ENCODE measurements around the gene S100A9. TPM values are rescaled to one million over a fixed set of nuclear protein-coding genes. Genes with fewer than 3 reads are reported as not detected.
A peak's percentile ranks its signal among the peaks of the same experiment; 100 is the strongest.

S100A9 gene
- total RNA-seq, 8 experiments from 2014 or later, result 0.71 TPM; not detected in 7

GRCh38 chr1:153347856-153348255 is 9.8 kb upstream of the S100A9 start:
- Histone ChIP-seq H3K4me3 (no peak overlapping the region), H3K4me1 (replicated peaks in 1 of 2) (peaks cover 0 to 15% of the 10 kb centered on the region in 2 donors), H3K27ac (no peak overlapping the region)
- in situ Hi-C loops (cut with MboI; ENCODE audit: low pct_unique_long_range_greater_than_20kb in 2 of 9, low sequenced_read_pairs in 9 of 9, unreplicated experiment in 9 of 9), result no loop called here
- 29 to 100% (median 55%) methylated on average over 2 to 4 of the region's 7 CpGs; no CpG with 5 or more reads in 4 of the 10 experiments for WGBS, 10 experiments
- no peak for ATAC-seq (replicated peaks in 6 of 8)

- 18 to 58% (median 47%) methylated on average over 2 to 7 of the region's 10 CpGs; no CpG with 5 or more reads in 3 of the 10 experiments for WGBS, 10 experiments
- Histone ChIP-seq H3K27ac (no peak within 1 kb of the TSS), H3K4me1 (replicated peaks in 1 of 2) (peaks cover 0 to 6% of the 10 kb centered on the region in 2 donors), H3K4me3 (no peak within 1 kb of the TSS)
- ATAC-seq (replicated peaks in 6 of 8), result peak in 3 of 8 experiments; percentile 23 to 51 (median 30)
- in situ Hi-C loops (cut with MboI; ENCODE audit: low pct_unique_long_range_greater_than_20kb in 2 of 9, low sequenced_read_pairs in 9 of 9, unreplicated experiment in 9 of 9), result no loop called here
Measured at GRCh38 chr1:153348511-153349362, 8.9 kb upstream of the S100A9 start, which contains the start of gene PGLYRP4. Gene PGLYRP4, minus strand, starts transcription at chr1:153348841. Its CDS starts 909 bp downstream, at chr1:153347932.

- no peaks in the 10 kb centered on the region for H3K4me1 ChIP-seq (replicated peaks in 1 of 2)
- H3K27ac ChIP-seq, result no peak overlapping the region
- H3K4me3 ChIP-seq, result no peak overlapping the region
- peak in 1 of 8 experiments; percentile 37 for ATAC-seq (replicated peaks in 6 of 8)
- in situ Hi-C loops (cut with MboI; ENCODE audit: low pct_unique_long_range_greater_than_20kb in 2 of 9, low sequenced_read_pairs in 9 of 9, unreplicated experiment in 9 of 9), result loop anchor here in 4 of 9 experiments (10.0 to 25.0 kb wide), 3 partner anchors 138 to 638 kb away; partner anchors contain the start of genes JTB (in 1 of the 4), RAB13 (in 1 of the 4) and RPS27 (in 1 of the 4)
- 0 to 100% (median 58%) methylated on average over 1 to 14 of the region's 17 CpGs for WGBS, 10 experiments
Measured at GRCh38 chr1:153349363-153350320, 8.0 kb upstream of the S100A9 start.

DNA sequence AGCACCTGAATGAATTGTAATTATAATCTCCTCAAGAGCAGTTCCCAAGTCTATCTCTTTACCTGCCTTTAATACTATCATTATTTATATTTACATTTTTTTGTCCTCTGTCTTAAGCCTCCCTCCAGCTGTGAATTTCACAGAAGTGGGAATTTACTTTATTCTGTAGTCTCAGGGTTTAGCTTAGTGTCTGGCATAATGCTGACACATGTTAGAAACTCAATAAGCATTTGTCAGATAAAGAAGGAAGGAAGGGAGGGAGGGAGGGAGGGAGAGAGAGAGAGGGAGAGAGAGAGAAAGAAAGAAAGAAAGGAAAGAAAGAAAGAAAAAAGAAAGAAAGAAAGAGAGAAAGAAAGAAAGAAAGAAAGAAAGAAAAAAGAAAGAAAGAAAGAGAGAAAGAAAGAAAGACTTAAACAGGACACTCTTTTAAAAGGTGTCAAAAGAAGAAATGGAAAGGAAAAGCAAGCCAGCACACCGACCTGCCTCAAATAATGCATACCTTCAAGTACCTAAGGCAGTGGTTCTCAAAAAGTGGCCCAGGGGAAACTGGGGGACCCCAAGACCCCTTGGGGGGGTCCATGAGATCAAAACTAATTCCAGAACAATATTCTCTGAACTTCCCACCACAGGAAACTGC is 7.2 kb upstream of the S100A9 start:
- 6 to 60% (median 17%) methylated on average over 1 of the region's 1 CpG; no CpG with 5 or more reads in 4 of the 10 experiments for WGBS, 10 experiments
- no peak overlapping the region for H3K27ac ChIP-seq
- in situ Hi-C loops (cut with MboI; ENCODE audit: low pct_unique_long_range_greater_than_20kb in 2 of 9, low sequenced_read_pairs in 9 of 9, unreplicated experiment in 9 of 9), result loop anchor here in 4 of 9 experiments (10.0 to 25.0 kb wide), 3 partner anchors 137 to 637 kb away; partner anchors contain the start of genes JTB (in 1 of the 4), RAB13 (in 1 of the 4) and RPS27 (in 1 of the 4)
- ATAC-seq (replicated peaks in 6 of 8), result no peak
- no peak overlapping the region for H3K4me3 ChIP-seq
- no peaks in the 10 kb centered on the region for H3K4me1 ChIP-seq (replicated peaks in 1 of 2)

DNA sequence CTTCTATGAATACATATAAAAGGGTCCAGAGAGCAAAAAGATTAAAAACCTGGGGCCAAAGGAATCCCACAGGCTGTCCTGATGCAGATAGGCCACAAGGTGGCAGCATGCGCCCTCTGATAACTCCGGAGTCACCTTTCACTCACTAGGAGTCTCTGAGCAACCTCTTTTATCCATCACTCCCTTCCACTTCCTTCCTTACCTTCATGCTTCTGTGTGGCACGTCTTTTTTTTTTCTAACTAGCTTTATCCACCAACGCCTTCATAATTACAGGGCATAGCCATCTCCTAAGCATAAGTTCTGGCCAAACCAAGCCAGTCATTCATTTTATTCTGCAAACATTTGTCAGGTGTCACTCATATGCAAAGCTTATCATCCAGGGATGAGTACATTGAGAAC is 5.1 kb upstream of the S100A9 start:
- peak; percentile 59 to 91 (median 78) for ATAC-seq (replicated peaks in 6 of 8)
- in situ Hi-C loops (cut with MboI; ENCODE audit: low pct_unique_long_range_greater_than_20kb in 2 of 9, low sequenced_read_pairs in 9 of 9, unreplicated experiment in 9 of 9), result loop anchor here in 4 of 9 experiments (10.0 to 25.0 kb wide), 3 partner anchors 135 to 635 kb away; partner anchors contain the start of genes JTB (in 1 of the 4), RAB13 (in 1 of the 4) and RPS27 (in 1 of the 4)
- no peak overlapping the region for H3K4me3 ChIP-seq
- 0% methylated on average over 1 to 4 of the region's 4 CpGs for WGBS, 10 experiments
- no peak overlapping the region for H3K27ac ChIP-seq
- no peaks in the 10 kb centered on the region for H3K4me1 ChIP-seq (replicated peaks in 1 of 2)

DNA sequence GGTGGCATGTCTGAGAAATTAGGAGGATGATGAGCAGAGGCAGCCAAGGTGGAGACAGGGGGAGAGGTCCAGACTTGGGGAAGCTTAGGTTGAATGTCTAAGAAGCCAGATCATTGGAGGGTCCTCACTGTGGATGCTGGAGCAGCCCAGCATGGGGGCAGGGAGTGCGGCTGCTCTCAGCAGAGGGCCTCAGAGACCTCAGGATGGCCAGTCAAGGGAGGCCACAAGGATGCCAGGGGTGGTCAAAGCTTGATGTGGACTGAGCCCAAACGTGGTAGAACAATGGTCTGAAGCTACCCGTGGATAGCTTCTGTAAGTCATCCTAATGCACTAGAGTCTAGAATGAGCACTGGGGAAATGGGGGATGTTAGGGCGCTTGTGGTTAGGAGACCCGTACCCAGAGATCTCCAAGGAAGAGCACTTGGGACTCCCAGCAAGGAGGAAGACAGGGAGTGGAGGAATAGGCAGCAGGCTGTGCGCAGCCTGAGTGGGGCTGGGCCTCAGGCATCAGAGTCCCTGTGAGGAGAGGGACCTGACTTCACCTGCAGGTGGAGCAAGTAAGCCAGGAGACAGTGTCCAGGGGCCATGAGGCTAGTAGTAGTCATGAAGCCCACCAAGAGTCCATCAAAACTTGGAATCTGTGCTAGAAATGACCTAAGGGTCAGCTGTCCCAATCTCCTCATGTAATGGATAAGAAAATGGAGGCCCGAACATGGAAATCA is 4.3 kb upstream of the S100A9 start:
- in situ Hi-C loops (cut with MboI; ENCODE audit: low pct_unique_long_range_greater_than_20kb in 2 of 9, low sequenced_read_pairs in 9 of 9, unreplicated experiment in 9 of 9), result loop anchor here in 4 of 9 experiments (10.0 to 25.0 kb wide), 3 partner anchors 134 to 634 kb away; partner anchors contain the start of genes JTB (in 1 of the 4), RAB13 (in 1 of the 4) and RPS27 (in 1 of the 4)
- no peak overlapping the region for H3K27ac ChIP-seq
- WGBS, 10 experiments, result 23 to 90% (median 77%) methylated on average over 1 to 5 of the region's 7 CpGs; no CpG with 5 or more reads in 1 of the 10 experiments
- H3K4me3 ChIP-seq, result no peak overlapping the region
- no peaks in the 10 kb centered on the region for H3K4me1 ChIP-seq (replicated peaks in 1 of 2)
- ATAC-seq (replicated peaks in 6 of 8), result peak in 3 of 8 experiments; percentile 27 to 59 (median 42)

DNA sequence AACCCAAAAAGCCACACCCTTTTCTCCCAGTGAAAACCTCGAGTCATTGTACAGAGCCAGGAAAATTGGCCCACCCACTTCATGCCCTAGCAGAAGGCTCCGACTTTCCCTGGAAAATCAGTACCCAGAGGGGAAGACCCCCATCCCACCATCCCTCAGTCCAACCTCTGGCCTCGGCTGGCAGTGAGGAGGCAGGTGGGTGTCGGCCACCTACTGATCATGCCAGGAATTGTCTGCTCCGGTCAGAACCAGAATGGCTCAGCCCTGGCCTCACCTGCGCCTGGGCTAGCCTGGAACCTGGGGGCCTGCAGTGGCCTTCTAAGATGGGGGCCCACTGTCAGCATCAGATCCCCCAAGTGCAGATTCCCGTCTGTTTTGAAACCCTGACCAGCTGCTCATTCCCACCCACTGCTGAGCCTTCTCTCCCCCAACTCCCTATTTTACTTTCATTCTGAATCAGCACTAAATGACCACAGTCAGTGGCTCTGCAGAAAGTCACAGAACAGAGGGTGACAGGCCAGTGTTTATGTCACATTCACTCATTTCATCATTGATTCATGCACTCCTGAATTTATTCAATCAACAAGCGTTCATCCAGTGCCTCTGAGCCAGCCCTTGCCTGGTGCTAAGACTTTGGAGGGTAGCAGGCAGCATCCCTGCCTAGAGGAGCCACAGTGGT is 3.0 kb upstream of the S100A9 start:
- in situ Hi-C loops (cut with MboI; ENCODE audit: low pct_unique_long_range_greater_than_20kb in 2 of 9, low sequenced_read_pairs in 9 of 9, unreplicated experiment in 9 of 9), result loop anchor here in 4 of 9 experiments (10.0 to 25.0 kb wide), 3 partner anchors 133 to 633 kb away; partner anchors contain the start of genes JTB (in 1 of the 4), RAB13 (in 1 of the 4) and RPS27 (in 1 of the 4)
- WGBS, 10 experiments, result 40 to 81% (median 69%) methylated on average over 1 to 6 of the region's 8 CpGs; no CpG with 5 or more reads in 3 of the 10 experiments

GRCh38 chr1:153355445-153356071 is 2.1 kb upstream of the S100A9 start:
- Histone ChIP-seq H3K4me1 (replicated peaks in 1 of 2) (no peaks in the 10 kb centered on the region), H3K4me3 (no peak overlapping the region), H3K27ac (no peak overlapping the region)
- ATAC-seq (replicated peaks in 6 of 8), result peak in 3 of 8 experiments; percentile 85 to 95 (median 95)
- WGBS, 10 experiments, result 6 to 78% (median 44%) methylated on average over 2 to 10 of the region's 10 CpGs; no CpG with 5 or more reads in 1 of the 10 experiments
- in situ Hi-C loops (cut with MboI; ENCODE audit: low pct_unique_long_range_greater_than_20kb in 2 of 9, low sequenced_read_pairs in 9 of 9, unreplicated experiment in 9 of 9), result loop anchor here in 4 of 9 experiments (10.0 to 25.0 kb wide), 3 partner anchors 132 to 632 kb away; partner anchors contain the start of genes JTB (in 1 of the 4), RAB13 (in 1 of the 4) and RPS27 (in 1 of the 4)

More for the DNA sequence above, 3.0 kb upstream of the S100A9 start:
- no peaks in the 10 kb centered on the region for H3K4me1 ChIP-seq (replicated peaks in 1 of 2)
- no peak overlapping the region for H3K27ac ChIP-seq
- H3K4me3 ChIP-seq, result no peak overlapping the region
- ATAC-seq (replicated peaks in 6 of 8), result no peak

GRCh38 chr1:153356392-153357075 is 1.1 kb upstream of the S100A9 start:
- in situ Hi-C loops (cut with MboI; ENCODE audit: low pct_unique_long_range_greater_than_20kb in 2 of 9, low sequenced_read_pairs in 9 of 9, unreplicated experiment in 9 of 9), result loop anchor here in 4 of 9 experiments (10.0 to 25.0 kb wide), 3 partner anchors 131 to 631 kb away; partner anchors contain the start of genes JTB (in 1 of the 4), RAB13 (in 1 of the 4) and RPS27 (in 1 of the 4)
- no peak for ATAC-seq (replicated peaks in 6 of 8)
- Histone ChIP-seq H3K4me3 (no peak overlapping the region), H3K27ac (no peak overlapping the region), H3K4me1 (replicated peaks in 1 of 2) (no peaks in the 10 kb centered on the region)
- WGBS, 10 experiments, result 16 to 100% (median 77%) methylated on average over 1 to 8 of the region's 8 CpGs; no CpG with 5 or more reads in 3 of the 10 experiments
